ENCODE data around the gene RGS7. TPM values are rescaled to one million over a fixed set of nuclear protein-coding genes. Genes with fewer than 3 reads are reported as not detected.

RGS7 gene
- total and polyA plus RNA-seq, 5 experiments from 2014 or later, result not detected

- no peaks in the 10 kb centered on the region for H3K4me1 Mint-ChIP-seq
- DNase-seq (no peak), ATAC-seq (no peak)
- POLR2A ChIA-PET, result no interaction called here
- no peaks in the 10 kb centered on the region for H3K27me3 Mint-ChIP-seq
- H3K4me3 Mint-ChIP-seq, result no peak overlapping the region
- H3K36me3 Mint-ChIP-seq, result no peaks in the 10 kb centered on the region
- H3K27ac Mint-ChIP-seq, result no peak overlapping the region
- H3K9me3 Mint-ChIP-seq, result peaks cover 0 to 5% (median 0%) of the 10 kb centered on the region in 9 donors
Observed at GRCh38 chr1:241063276-241063675, 293.7 kb downstream of the RGS7 start.

GRCh38 chr1:241061062-241061461 is 295.9 kb downstream of the RGS7 start:
- ATAC-seq (no peak), DNase-seq (no peak)
- POLR2A ChIA-PET, result no interaction called here
- Mint-ChIP-seq H3K4me3 (no peak overlapping the region), H3K36me3 (no peaks in the 10 kb centered on the region), H3K27ac (no peak overlapping the region), H3K27me3 (no peaks in the 10 kb centered on the region), H3K4me1 (no peaks in the 10 kb centered on the region), H3K9me3 (peaks cover 0 to 8% (median 0%) of the 10 kb centered on the region in 9 donors)

GRCh38 chr1:241048622-241049021 is 308.4 kb downstream of the RGS7 start:
- DNase-seq, result no peak
- no peak overlapping the region for H3K27ac Mint-ChIP-seq
- H3K4me1 Mint-ChIP-seq, result no peaks in the 10 kb centered on the region
- H3K27me3 Mint-ChIP-seq, result peaks cover 0 to 3% (median 0%) of the 10 kb centered on the region in 5 donors
- no peaks in the 10 kb centered on the region for H3K36me3 Mint-ChIP-seq
- POLR2A ChIA-PET, result no interaction called here
- H3K9me3 Mint-ChIP-seq, result peaks cover 0 to 22% (median 4%) of the 10 kb centered on the region in 9 donors
- ATAC-seq, result no peak
- H3K4me3 Mint-ChIP-seq, result no peak overlapping the region

- POLR2A ChIA-PET, result no interaction called here
- Mint-ChIP-seq H3K4me1 (no peaks in the 10 kb centered on the region), H3K9me3 (peaks cover 0 to 22% (median 3%) of the 10 kb centered on the region in 9 donors), H3K27me3 (peaks cover 0 to 3% (median 0%) of the 10 kb centered on the region in 5 donors), H3K27ac (no peak overlapping the region), H3K4me3 (no peak overlapping the region), H3K36me3 (no peaks in the 10 kb centered on the region)
- ATAC-seq (no peak), DNase-seq (no peak)
Observed at GRCh38 chr1:241045659-241046058, 311.3 kb downstream of the RGS7 start.

GRCh38 chr1:241034203-241034936 is 322.6 kb downstream of the RGS7 start:
- H3K4me3 Mint-ChIP-seq, result no peak overlapping the region
- DNase-seq, result no peak

GRCh38 chr1:241024834-241025233 is 332.2 kb downstream of the RGS7 start:
- no peak for DNase-seq
- H3K4me3 Mint-ChIP-seq, result no peak overlapping the region
- H3K4me1 Mint-ChIP-seq, result no peaks in the 10 kb centered on the region
- peaks cover 0 to 3% (median 0%) of the 10 kb centered on the region in 5 donors for H3K27me3 Mint-ChIP-seq
- no peaks in the 10 kb centered on the region for H3K36me3 Mint-ChIP-seq
- H3K27ac Mint-ChIP-seq, result no peak overlapping the region
- peaks cover 0 to 8% (median 3%) of the 10 kb centered on the region in 9 donors for H3K9me3 Mint-ChIP-seq
- POLR2A ChIA-PET, result no interaction called here
- no peak for ATAC-seq

More at GRCh38 chr1:241034203-241034936, 322.6 kb downstream of the RGS7 start:
- peaks cover 0 to 2% (median 0%) of the 10 kb centered on the region in 5 donors for H3K27me3 Mint-ChIP-seq
- H3K9me3 Mint-ChIP-seq, result peaks cover 0 to 10% (median 6%) of the 10 kb centered on the region in 9 donors
- ATAC-seq, result no peak
- no peaks in the 10 kb centered on the region for H3K36me3 Mint-ChIP-seq
- H3K4me1 Mint-ChIP-seq, result no peaks in the 10 kb centered on the region
- H3K27ac Mint-ChIP-seq, result no peak overlapping the region
- POLR2A ChIA-PET, result no interaction called here

GRCh38 chr1:241022366-241022765 is 334.6 kb downstream of the RGS7 start:
- DNase-seq, result no peak
- Mint-ChIP-seq H3K27ac (no peak overlapping the region), H3K9me3 (peaks cover 0 to 22% (median 12%) of the 10 kb centered on the region in 9 donors), H3K4me3 (no peak overlapping the region), H3K36me3 (no peaks in the 10 kb centered on the region), H3K27me3 (peaks cover 0 to 3% (median 0%) of the 10 kb centered on the region in 5 donors), H3K4me1 (no peaks in the 10 kb centered on the region)
- POLR2A ChIA-PET, result no interaction called here
- ATAC-seq, result no peak

- Mint-ChIP-seq H3K27me3 (peaks cover 0 to 3% (median 0%) of the 10 kb centered on the region in 5 donors), H3K4me1 (no peaks in the 10 kb centered on the region), H3K9me3 (peaks cover 0 to 23% (median 17%) of the 10 kb centered on the region in 9 donors), H3K4me3 (no peak overlapping the region), H3K36me3 (no peaks in the 10 kb centered on the region), H3K27ac (no peak overlapping the region)
- POLR2A ChIA-PET, result no interaction called here
- DNase-seq (no peak), ATAC-seq (no peak)
Observed at GRCh38 chr1:241020851-241021697, 335.9 kb downstream of the RGS7 start.

GRCh38 chr1:241012708-241013340 is 344.2 kb downstream of the RGS7 start:
- Mint-ChIP-seq H3K36me3 (no peaks in the 10 kb centered on the region), H3K27ac (no peak overlapping the region)

GRCh38 chr1:241007668-241008067 is 349.3 kb downstream of the RGS7 start:
- no peak overlapping the region for H3K4me3 Mint-ChIP-seq
- no peak for DNase-seq
- no peak for ATAC-seq
- no peak overlapping the region for H3K27ac Mint-ChIP-seq
- H3K27me3 Mint-ChIP-seq, result peaks cover 0 to 6% (median 0%) of the 10 kb centered on the region in 5 donors
- H3K9me3 Mint-ChIP-seq, result peaks cover 2 to 20% (median 7%) of the 10 kb centered on the region in 9 donors
- no peaks in the 10 kb centered on the region for H3K36me3 Mint-ChIP-seq
- no peaks in the 10 kb centered on the region for H3K4me1 Mint-ChIP-seq
- POLR2A ChIA-PET, result no interaction called here

More at GRCh38 chr1:241012708-241013340, 344.2 kb downstream of the RGS7 start:
- no peak for DNase-seq
- no peak for ATAC-seq
- POLR2A ChIA-PET, result no interaction called here
- no peaks in the 10 kb centered on the region for H3K4me1 Mint-ChIP-seq
- peaks cover 2 to 24% (median 11%) of the 10 kb centered on the region in 9 donors for H3K9me3 Mint-ChIP-seq
- H3K4me3 Mint-ChIP-seq, result no peak overlapping the region
- H3K27me3 Mint-ChIP-seq, result no peaks in the 10 kb centered on the region

- POLR2A ChIA-PET, result no interaction called here
Observed at GRCh38 chr1:240999826-241000225, 357.2 kb downstream of the RGS7 start.

GRCh38 chr1:240998441-240999015 is 358.5 kb downstream of the RGS7 start:
- H3K9me3 Mint-ChIP-seq, result peaks cover 0 to 4% (median 0%) of the 10 kb centered on the region in 9 donors
- H3K4me1 Mint-ChIP-seq, result no peaks in the 10 kb centered on the region
- no peaks in the 10 kb centered on the region for H3K36me3 Mint-ChIP-seq
- H3K4me3 Mint-ChIP-seq, result no peak overlapping the region
- peaks cover 0 to 3% (median 0%) of the 10 kb centered on the region in 5 donors for H3K27me3 Mint-ChIP-seq
- DNase-seq (no peak), ATAC-seq (no peak)
- POLR2A ChIA-PET, result no interaction called here
- no peak overlapping the region for H3K27ac Mint-ChIP-seq

More at GRCh38 chr1:240999826-241000225, 357.2 kb downstream of the RGS7 start:
- ATAC-seq, result no peak
- H3K27me3 Mint-ChIP-seq, result peaks cover 0 to 3% (median 0%) of the 10 kb centered on the region in 5 donors
- DNase-seq, result no peak
- no peaks in the 10 kb centered on the region for H3K36me3 Mint-ChIP-seq
- no peak overlapping the region for H3K4me3 Mint-ChIP-seq
- H3K4me1 Mint-ChIP-seq, result no peaks in the 10 kb centered on the region
- H3K9me3 Mint-ChIP-seq, result peaks cover 0 to 7% (median 0%) of the 10 kb centered on the region in 9 donors
- no peak overlapping the region for H3K27ac Mint-ChIP-seq
